Kidney (tissue), 14 donors: ENCODE results near the gene DHRS13. TPM values are rescaled to one million over a fixed set of nuclear protein-coding genes. Genes with fewer than 3 reads are reported as not detected.
"Not testable (repeated sequence)": the region's sequence is repeated elsewhere in the genome, so short reads cannot be mapped to it uniquely, and the experiment has no call there.

Experiments used
- DNase-seq, 5 donors: peaks; one replicate each; pipeline ENCODE4 v3.0.0-alpha.2; 2013 to 2020
- FAIRE-seq: peaks from 2 replicates; lab custom pipeline; 2012; peaks lifted over from hg19 to GRCh38; lab: Jason Lieb, UNC
- H3K27ac ChIP-seq, 2 donors: one replicate each; pipeline ENCODE4 v1.7.0; 2013; ENCODE audit warnings: low read depth in 2 of 2, low read length in 2 of 2, inconsistent platforms in 1 of 2
- H3K27me3 ChIP-seq: one replicate; pipeline ENCODE4 v1.7.1; 2013; ENCODE audit warnings: low read length, inconsistent platforms; ENCODE audit not compliant: control insufficient read depth, insufficient read depth
- H3K36me3 ChIP-seq, 3 donors: one replicate each; pipeline versions ENCODE4 v1.7.0 to v1.7.1; 2013; ENCODE audit warnings: low read length in 3 of 3, control low read depth in 1 of 3, inconsistent platforms in 1 of 3; ENCODE audit not compliant: insufficient read depth in 3 of 3, control insufficient read depth in 2 of 3
- H3K4me1 ChIP-seq, 3 donors: one replicate each; pipeline versions ENCODE4 v1.7.0 to v1.7.1; 2013; ENCODE audit warnings: low read length in 3 of 3, inconsistent platforms in 1 of 3, low read depth in 1 of 3; ENCODE audit not compliant: control insufficient read depth in 2 of 3, insufficient read depth in 2 of 3
- H3K4me3 ChIP-seq, 3 donors: one replicate each; pipeline versions ENCODE4 v1.7.0 to v1.8.1; 2013; ENCODE audit warnings: low read length in 3 of 3, control low read depth in 1 of 3, inconsistent platforms in 1 of 3
- H3K9ac ChIP-seq, 3 donors: one replicate each; pipeline versions ENCODE4 v1.7.0 to v1.7.1; 2013; ENCODE audit warnings: low read length in 3 of 3, control low read depth in 1 of 3, inconsistent platforms in 1 of 3
- H3K9me3 ChIP-seq, 3 donors: one replicate each; pipeline versions ENCODE4 v1.7.0 to v1.7.1; 2013; ENCODE audit warnings: low read length in 3 of 3, control low read depth in 1 of 3, inconsistent platforms in 1 of 3; ENCODE audit not compliant: control insufficient read depth in 2 of 3, insufficient read depth in 1 of 3
- CTCF ChIP-seq: IDR thresholded peaks from 3 replicates; pipeline ENCODE4 v1.5.1; 2012; ENCODE audit warnings: mild to moderate bottlenecking, moderate library complexity, borderline replicate concordance; ENCODE audit not compliant: insufficient read depth; ENCODE audit errors: extremely low read depth
- intact Hi-C: fragments of 100-400 bp; cut with DNase I; formaldehyde crosslinking; loops from one replicate; pipeline ENCODE4 v1.11.1; 2022
- microRNA-seq: library from miRNA; unstranded; fragments of <30 nt; microRNA quantifications from one replicate; pipeline ENCODE4 v1.2.0, GENCODE V29; 2020
- polyA plus RNA-seq: library from polyadenylated mRNA; stranded (reverse); fragments of 350-450 nt; fragmentation: Illumina TruSeq; extraction: RNeasy Lipid Tissue Mini Kit (QIAGEN cat#74804); gene quantifications from one replicate; pipeline ENCODE4 v1.2.3, GENCODE V29; 2014; ENCODE audit warnings: low read depth, low replicate concordance; ENCODE audit not compliant: insufficient read depth
- total RNA-seq: library from RNA; stranded (reverse); fragmentation: NEBNext Ultra II Directional; extraction: Animal tissue kit (Norgen Biotek cat#: 25700); gene quantifications from one replicate; pipeline ENCODE4 v1.2.1, GENCODE V29; 2021
- donor health status: control.
- donor health status: control.
- donor health status: control.
- donor health status: control.
- donor health status: control.
- donor health status: DM: yes; HTN: yes; CAD: no.
- donor health status: Normal renal cell carcinoma (clear cell type).

Gene DHRS13
- total and polyA plus RNA-seq, 2 donors from 2014 or later: 21.6 to 29.5 TPM

DNA sequence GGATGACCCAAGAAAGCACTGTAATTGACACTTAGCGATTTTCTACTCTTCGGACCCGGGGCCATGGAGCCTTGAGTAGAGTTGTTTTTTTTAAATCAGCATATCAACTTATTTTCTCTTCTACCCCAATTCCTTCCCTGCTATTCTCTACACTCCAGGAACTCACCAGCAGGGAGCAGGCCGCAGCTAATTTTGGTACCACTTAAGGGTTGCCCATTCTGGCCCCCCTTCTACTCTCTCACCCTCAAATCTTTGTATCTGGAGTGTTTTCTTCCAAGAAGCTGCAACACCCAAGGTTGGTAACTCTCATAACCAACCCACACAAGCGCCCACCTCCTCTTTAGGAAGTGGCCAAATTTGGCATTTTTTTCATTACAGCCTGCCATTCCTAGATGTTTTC, 53.6 kb downstream of the DHRS13 start:
- Histone ChIP-seq H3K36me3 (no peaks in the 10 kb centered on the region), H3K27me3 (no peaks in the 10 kb centered on the region), H3K4me1 (peaks cover 0 to 3% (median 0%) of the 10 kb centered on the region in 3 donors), H3K4me3 (no peak overlapping the region), H3K9me3 (no peaks in the 10 kb centered on the region), H3K27ac (no peak overlapping the region), H3K9ac (no peak overlapping the region)
- TF ChIP-seq CTCF: no peak
- DNase-seq (no peak), FAIRE-seq (no peak)
- intact Hi-C loops: no loop called here

- intact Hi-C loops, H3K36me3 ChIP-seq, H3K4me1 ChIP-seq, FAIRE-seq, H3K27ac ChIP-seq, H3K27me3 ChIP-seq, H3K9ac ChIP-seq, H3K9me3 ChIP-seq, H3K4me3 ChIP-seq: not testable (repeated sequence)
- DNase-seq: peak in 1 of 5 donors; percentile 60
- TF ChIP-seq CTCF: peak; percentile 37
Measured at GRCh38 chr17:28848667-28849066, 54.2 kb downstream of the DHRS13 start.

Small RNA genes lying within 50 kb of the gene (microRNA-seq; reads per million reads assigned to microRNA genes)
- gene MIR451B: not detected

Other genes starting within 250 kb of the DHRS13 start
- gene SDF2, start 241.2 kb downstream of the DHRS13 start, total RNA-seq: 54.3 TPM
- 101 TPM for gene SDF2, start 241.2 kb downstream of the DHRS13 start, polyA plus RNA-seq
- 61.5 TPM for gene SUPT6H, start 240.9 kb downstream of the DHRS13 start, total RNA-seq
- gene SUPT6H, start 240.9 kb downstream of the DHRS13 start, polyA plus RNA-seq: 21.4 TPM
- gene PROCA1, start 191.2 kb downstream of the DHRS13 start, total RNA-seq: 3.4 TPM
- 3.5 TPM for gene PROCA1, start 191.2 kb downstream of the DHRS13 start, polyA plus RNA-seq
- 119 TPM for gene RAB34, start 185.2 kb downstream of the DHRS13 start, total RNA-seq
- gene RAB34, start 185.2 kb downstream of the DHRS13 start, polyA plus RNA-seq: 128 TPM
- gene RPL23A, start 183.1 kb downstream of the DHRS13 start, total RNA-seq: 1,188 TPM
- gene RPL23A, start 183.1 kb downstream of the DHRS13 start, polyA plus RNA-seq: 1,159 TPM
- 25.3 TPM for gene TLCD1, start 176.8 kb downstream of the DHRS13 start, total RNA-seq
- 30.0 TPM for gene TLCD1, start 176.8 kb downstream of the DHRS13 start, polyA plus RNA-seq
- gene NEK8, start 174.3 kb downstream of the DHRS13 start, total RNA-seq: 20.6 TPM
- gene NEK8, start 174.3 kb downstream of the DHRS13 start, polyA plus RNA-seq: 4.7 TPM
- gene TRAF4, start 159.1 kb downstream of the DHRS13 start, total RNA-seq: 118 TPM
- gene TRAF4, start 159.1 kb downstream of the DHRS13 start, polyA plus RNA-seq: 53.4 TPM
- gene FAM222B, start 60.3 kb downstream of the DHRS13 start, total RNA-seq: 31.0 TPM
- 13.0 TPM for gene FAM222B, start 60.3 kb downstream of the DHRS13 start, polyA plus RNA-seq
- 29.5 TPM for gene ERAL1, start 48.1 kb downstream of the DHRS13 start, total RNA-seq
- 71.6 TPM for gene ERAL1, start 48.1 kb downstream of the DHRS13 start, polyA plus RNA-seq
- gene FLOT2, start 5.3 kb downstream of the DHRS13 start, total RNA-seq: 260 TPM
- 200 TPM for gene FLOT2, start 5.3 kb downstream of the DHRS13 start, polyA plus RNA-seq
- gene PHF12, start 48.4 kb upstream of the DHRS13 start, total RNA-seq: 50.4 TPM
- 8.8 TPM for gene PHF12, start 48.4 kb upstream of the DHRS13 start, polyA plus RNA-seq
- not detected for gene SEZ6, start 103.0 kb upstream of the DHRS13 start, total RNA-seq
- gene SEZ6, start 103.0 kb upstream of the DHRS13 start, polyA plus RNA-seq: not detected
- 2.8 TPM for gene PIPOX, start 140.1 kb upstream of the DHRS13 start, total RNA-seq
- 78.0 TPM for gene PIPOX, start 140.1 kb upstream of the DHRS13 start, polyA plus RNA-seq